Measurements from ENCODE around the gene PARD3. TPM values are rescaled to one million over a fixed set of nuclear protein-coding genes. Genes with fewer than 3 reads are reported as not detected.
"Not testable (repeated sequence)": the region's sequence is repeated elsewhere in the genome, so short reads cannot be mapped to it uniquely, and the experiment has no call there.

Gene PARD3
- total and polyA plus RNA-seq, 5 donors = 10.5 to 40.3 (median 27.8) TPM

- intact Hi-C loops (cut with DNase I) = loop anchor here in 1 of 4 donors (2.0 kb wide), 1 partner anchor 39 kb away; no protein-coding TSS in a partner anchor
- Histone ChIP-seq H3K9me3 (ENCODE audit: control insufficient read depth, low read length) (no peaks in the 10 kb centered on the region), H3K27ac (ENCODE audit: low read length) (no peak overlapping the region), H3K27me3 (ENCODE audit: control insufficient read depth, insufficient read depth) (no peaks in the 10 kb centered on the region), H3K4me1 (ENCODE audit: control insufficient read depth, insufficient read depth, low read length) (peaks cover 16% of the 10 kb centered on the region), H3K4me3 (ENCODE audit: low read length) (no peak overlapping the region)
- no peak for DNase-seq
- no peak for ATAC-seq
- 62% methylated on average over 1 of the region's 1 CpG for WGBS
Measured at GRCh38 chr10:34713875-34714274, 101.2 kb downstream of the PARD3 start.

GRCh38 chr10:34711500-34711899, 103.6 kb downstream of the PARD3 start:
- Histone ChIP-seq H3K4me3 (ENCODE audit: low read length) (no peak overlapping the region), H3K4me1 (ENCODE audit: control insufficient read depth, insufficient read depth, low read length) (peaks cover 16% of the 10 kb centered on the region), H3K9me3 (ENCODE audit: control insufficient read depth, low read length) (no peaks in the 10 kb centered on the region), H3K27ac (ENCODE audit: low read length) (no peak overlapping the region), H3K27me3 (ENCODE audit: control insufficient read depth, insufficient read depth) (no peaks in the 10 kb centered on the region)
- intact Hi-C loops (cut with DNase I) = no loop called here
- peak; percentile 71 to 76 for ATAC-seq
- peak in 1 of 3 donors; percentile 63 for DNase-seq
- 48% methylated on average over 3 of the region's 3 CpGs for WGBS

GRCh38 chr10:34710391-34710751, 104.7 kb downstream of the PARD3 start:
- Histone ChIP-seq H3K9me3 (ENCODE audit: control insufficient read depth, low read length) (no peaks in the 10 kb centered on the region), H3K4me3 (ENCODE audit: low read length) (no peak overlapping the region), H3K27me3 (ENCODE audit: control insufficient read depth, insufficient read depth) (no peaks in the 10 kb centered on the region), H3K4me1 (ENCODE audit: control insufficient read depth, insufficient read depth, low read length) (peaks cover 19% of the 10 kb centered on the region), H3K27ac (ENCODE audit: low read length) (peak overlapping the region; percentile 12)
- intact Hi-C loops (cut with DNase I) = no loop called here
- DNase-seq = peak in 1 of 3 donors; percentile 45
- WGBS = 47% methylated on average over 4 of the region's 4 CpGs
- peak; percentile 34 to 72 for ATAC-seq

GRCh38 chr10:34709637-34710390, 105.3 kb downstream of the PARD3 start:
- Histone ChIP-seq H3K4me3 (ENCODE audit: low read length) (no peak overlapping the region), H3K27ac (ENCODE audit: low read length) (peak overlapping the region; percentile 17), H3K4me1 (ENCODE audit: control insufficient read depth, insufficient read depth, low read length) (peaks cover 20% of the 10 kb centered on the region), H3K9me3 (ENCODE audit: control insufficient read depth, low read length) (no peaks in the 10 kb centered on the region), H3K27me3 (ENCODE audit: control insufficient read depth, insufficient read depth) (no peaks in the 10 kb centered on the region)
- ATAC-seq = no peak
- 71% methylated on average over 8 of the region's 8 CpGs for WGBS
- no peak for DNase-seq
- intact Hi-C loops (cut with DNase I) = no loop called here

- 38% methylated on average over 1 of the region's 1 CpG for WGBS
- H3K27ac ChIP-seq (ENCODE audit: low read length) = no peak overlapping the region
- H3K9me3 ChIP-seq (ENCODE audit: control insufficient read depth, low read length) = no peaks in the 10 kb centered on the region
- DNase-seq (no peak), ATAC-seq (peak; percentile 21 to 40)
- H3K27me3 ChIP-seq (ENCODE audit: control insufficient read depth, insufficient read depth) = no peaks in the 10 kb centered on the region
- intact Hi-C loops (cut with DNase I) = no loop called here
- H3K4me3 ChIP-seq (ENCODE audit: low read length) = no peak overlapping the region
- H3K4me1 ChIP-seq (ENCODE audit: control insufficient read depth, insufficient read depth, low read length) = peaks cover 25% of the 10 kb centered on the region
Measured at GRCh38 chr10:34707656-34708055, 107.4 kb downstream of the PARD3 start.

GRCh38 chr10:34706992-34707391, 108.1 kb downstream of the PARD3 start:
- intact Hi-C loops (cut with DNase I); DNase-seq; H3K9me3 ChIP-seq (ENCODE audit: control insufficient read depth, low read length); ATAC-seq; H3K27ac ChIP-seq (ENCODE audit: low read length); H3K4me3 ChIP-seq (ENCODE audit: low read length); H3K27me3 ChIP-seq (ENCODE audit: control insufficient read depth, insufficient read depth): not testable (repeated sequence)
- 98% methylated on average over 4 of the region's 4 CpGs for WGBS
- peaks cover 26% of the 10 kb centered on the region for H3K4me1 ChIP-seq (ENCODE audit: control insufficient read depth, insufficient read depth, low read length)

- Histone ChIP-seq H3K27me3 (ENCODE audit: control insufficient read depth, insufficient read depth) (no peaks in the 10 kb centered on the region), H3K27ac (ENCODE audit: low read length) (peak overlapping the region; percentile 20), H3K9me3 (ENCODE audit: control insufficient read depth, low read length) (no peaks in the 10 kb centered on the region), H3K4me3 (ENCODE audit: low read length) (no peak overlapping the region), H3K4me1 (ENCODE audit: control insufficient read depth, insufficient read depth, low read length) (peaks cover 20% of the 10 kb centered on the region)
- 58% methylated on average over 3 of the region's 3 CpGs for WGBS
- DNase-seq (no peak), ATAC-seq (no peak)
- intact Hi-C loops (cut with DNase I) = no loop called here
Measured at GRCh38 chr10:34706147-34706546, 108.9 kb downstream of the PARD3 start.

GRCh38 chr10:34705563-34705962, 109.5 kb downstream of the PARD3 start:
- H3K27ac ChIP-seq (ENCODE audit: low read length) = no peak overlapping the region
- H3K4me1 ChIP-seq (ENCODE audit: control insufficient read depth, insufficient read depth, low read length) = peaks cover 16% of the 10 kb centered on the region
- H3K27me3 ChIP-seq (ENCODE audit: control insufficient read depth, insufficient read depth) = no peaks in the 10 kb centered on the region
- DNase-seq (no peak), ATAC-seq (no peak)
- WGBS = 48% methylated on average over 1 of the region's 1 CpG
- intact Hi-C loops (cut with DNase I) = no loop called here
- H3K9me3 ChIP-seq (ENCODE audit: control insufficient read depth, low read length) = no peaks in the 10 kb centered on the region
- no peak overlapping the region for H3K4me3 ChIP-seq (ENCODE audit: low read length)

- Histone ChIP-seq H3K4me1 (ENCODE audit: control insufficient read depth, insufficient read depth, low read length) (peaks cover 19% of the 10 kb centered on the region), H3K27ac (ENCODE audit: low read length) (no peak overlapping the region), H3K4me3 (ENCODE audit: low read length) (no peak overlapping the region), H3K27me3 (ENCODE audit: control insufficient read depth, insufficient read depth) (no peaks in the 10 kb centered on the region), H3K9me3 (ENCODE audit: control insufficient read depth, low read length) (no peaks in the 10 kb centered on the region)
- DNase-seq (no peak), ATAC-seq (no peak)
- WGBS = 37% methylated on average over 2 of the region's 2 CpGs
- intact Hi-C loops (cut with DNase I) = no loop called here
Measured at GRCh38 chr10:34704526-34705184, 110.4 kb downstream of the PARD3 start.

- ATAC-seq (no peak), DNase-seq (no peak)
- H3K27ac ChIP-seq (ENCODE audit: low read length) = no peak overlapping the region
- H3K4me1 ChIP-seq (ENCODE audit: control insufficient read depth, insufficient read depth, low read length) = peaks cover 26% of the 10 kb centered on the region
- 57% methylated on average over 2 of the region's 2 CpGs for WGBS
- H3K9me3 ChIP-seq (ENCODE audit: control insufficient read depth, low read length) = no peaks in the 10 kb centered on the region
- H3K27me3 ChIP-seq (ENCODE audit: control insufficient read depth, insufficient read depth) = no peaks in the 10 kb centered on the region
- intact Hi-C loops (cut with DNase I) = no loop called here
- no peak overlapping the region for H3K4me3 ChIP-seq (ENCODE audit: low read length)
Measured at GRCh38 chr10:34702982-34703381, 112.1 kb downstream of the PARD3 start.

GRCh38 chr10:34702093-34702937, 112.8 kb downstream of the PARD3 start:
- H3K27ac ChIP-seq (ENCODE audit: low read length) = peak overlapping the region; percentile 7
- 72% methylated on average over 8 of the region's 8 CpGs for WGBS
- DNase-seq (no peak), ATAC-seq (peak in 1 of 2 donors; percentile 20)
- intact Hi-C loops (cut with DNase I) = no loop called here
- H3K27me3 ChIP-seq (ENCODE audit: control insufficient read depth, insufficient read depth) = no peaks in the 10 kb centered on the region
- H3K9me3 ChIP-seq (ENCODE audit: control insufficient read depth, low read length) = no peaks in the 10 kb centered on the region
- peaks cover 28% of the 10 kb centered on the region for H3K4me1 ChIP-seq (ENCODE audit: control insufficient read depth, insufficient read depth, low read length)
- H3K4me3 ChIP-seq (ENCODE audit: low read length) = no peak overlapping the region
